ENCODE data around the gene ASB1.

ASB1 gene

DNA sequence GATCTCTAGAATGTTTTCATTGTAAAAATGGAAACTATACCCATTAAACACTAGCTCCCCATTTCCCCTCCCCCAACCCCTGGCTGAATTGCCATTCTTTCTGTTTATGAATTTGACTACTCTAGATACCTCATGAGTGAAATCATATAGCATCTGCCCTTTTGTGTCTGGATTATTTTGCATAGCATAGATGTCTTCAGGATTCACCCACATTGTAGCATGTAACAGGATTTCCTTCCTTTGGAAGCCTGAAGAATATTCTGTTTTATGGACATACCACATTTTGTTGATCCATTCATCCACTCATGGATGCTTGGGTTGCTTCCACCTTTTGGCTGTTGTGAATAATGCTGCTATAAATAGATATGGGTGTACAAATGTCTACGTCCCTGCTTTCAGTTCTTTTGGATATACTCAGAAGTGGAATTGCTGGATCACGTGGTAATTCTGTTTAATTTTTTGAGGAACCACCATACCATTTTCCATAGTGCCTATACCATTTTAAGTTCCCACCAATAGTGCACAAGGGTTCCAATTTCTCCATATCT lies 7.7 kb upstream of the ASB1 start:
- no peak for DNase-seq (ENCODE audit: low read depth)
- no peak overlapping the region for H3K4me3 ChIP-seq (replicated peaks; ENCODE audit: low read depth, low read length)
- TF ChIP-seq, protein P1, sequence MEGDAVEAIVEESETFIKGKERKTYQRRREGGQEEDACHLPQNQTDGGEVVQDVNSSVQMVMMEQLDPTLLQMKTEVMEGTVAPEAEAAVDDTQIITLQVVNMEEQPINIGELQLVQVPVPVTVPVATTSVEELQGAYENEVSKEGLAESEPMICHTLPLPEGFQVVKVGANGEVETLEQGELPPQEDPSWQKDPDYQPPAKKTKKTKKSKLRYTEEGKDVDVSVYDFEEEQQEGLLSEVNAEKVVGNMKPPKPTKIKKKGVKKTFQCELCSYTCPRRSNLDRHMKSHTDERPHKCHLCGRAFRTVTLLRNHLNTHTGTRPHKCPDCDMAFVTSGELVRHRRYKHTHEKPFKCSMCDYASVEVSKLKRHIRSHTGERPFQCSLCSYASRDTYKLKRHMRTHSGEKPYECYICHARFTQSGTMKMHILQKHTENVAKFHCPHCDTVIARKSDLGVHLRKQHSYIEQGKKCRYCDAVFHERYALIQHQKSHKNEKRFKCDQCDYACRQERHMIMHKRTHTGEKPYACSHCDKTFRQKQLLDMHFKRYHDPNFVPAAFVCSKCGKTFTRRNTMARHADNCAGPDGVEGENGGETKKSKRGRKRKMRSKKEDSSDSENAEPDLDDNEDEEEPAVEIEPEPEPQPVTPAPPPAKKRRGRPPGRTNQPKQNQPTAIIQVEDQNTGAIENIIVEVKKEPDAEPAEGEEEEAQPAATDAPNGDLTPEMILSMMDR (IDR thresholded peaks at IDR 0.05; ENCODE audit: low read length, missing control alignments) = no peak

DNA sequence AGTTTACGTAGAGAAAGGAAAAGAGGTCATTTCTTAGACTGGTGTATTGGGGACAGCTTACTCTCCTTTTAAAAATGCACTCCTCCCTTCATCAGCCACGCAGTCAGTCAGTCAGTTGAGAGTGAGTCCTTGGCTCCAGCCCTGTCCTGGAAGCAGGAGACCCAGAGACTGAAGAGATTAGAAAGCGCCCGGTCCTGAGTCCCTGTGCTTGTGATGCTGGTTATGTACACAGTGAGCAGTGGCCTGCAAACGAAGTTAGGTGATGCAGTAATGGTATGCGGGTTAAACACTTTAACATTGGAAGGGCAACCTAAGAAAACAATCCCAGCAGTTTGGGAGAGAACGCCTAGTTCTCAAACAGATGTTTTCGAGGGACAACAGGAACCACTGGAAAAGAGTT lies 6.3 kb upstream of the ASB1 start:
- TF ChIP-seq, protein P1 (IDR thresholded peaks at IDR 0.05; ENCODE audit: low read length, missing control alignments) = no peak
- no peak overlapping the region for H3K4me3 ChIP-seq (replicated peaks; ENCODE audit: low read depth, low read length)
- DNase-seq (ENCODE audit: low read depth) = no peak

DNA sequence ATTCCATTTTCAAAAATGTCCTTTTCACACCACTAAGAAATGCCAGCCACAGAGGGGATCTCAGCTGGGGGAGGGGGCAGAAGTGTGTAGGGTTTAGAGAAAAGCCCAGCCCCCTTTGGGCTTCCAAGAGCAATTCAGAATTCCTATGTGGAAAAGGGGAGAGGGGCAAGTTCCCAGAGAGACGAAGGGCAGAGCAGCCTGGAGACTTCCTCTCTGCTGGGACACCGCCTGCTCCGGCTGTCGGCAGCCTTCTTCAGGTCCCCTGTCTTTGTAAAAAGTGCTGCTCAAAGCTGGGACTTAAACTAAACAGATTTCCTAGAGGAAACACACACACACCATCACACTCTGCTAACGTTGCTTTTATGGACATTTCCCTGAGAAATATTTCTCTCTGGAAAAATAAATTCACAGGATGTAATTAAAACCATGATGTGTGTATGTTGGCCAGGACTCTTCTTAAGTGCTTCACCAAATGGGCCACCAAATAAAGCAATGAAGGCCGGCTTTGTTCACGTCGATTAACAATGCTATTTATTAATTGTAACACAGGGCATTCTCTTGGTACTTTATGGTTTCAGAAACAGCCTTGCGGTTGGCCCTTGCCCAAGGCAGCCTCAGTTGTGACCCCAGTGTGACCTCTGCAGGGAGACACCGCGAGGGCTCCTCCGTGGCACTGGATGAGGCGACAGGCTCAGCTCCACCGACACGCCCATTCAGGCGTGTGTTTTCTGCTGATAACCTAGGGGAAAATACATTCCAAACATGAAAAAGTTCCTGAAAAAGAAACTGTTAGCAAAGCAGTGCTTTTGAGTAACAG lies 5.6 kb upstream of the ASB1 start:
- TF ChIP-seq, protein P1 (IDR thresholded peaks at IDR 0.05; ENCODE audit: low read length, missing control alignments) = no peak
- DNase-seq (ENCODE audit: low read depth) = no peak
- H3K4me3 ChIP-seq (replicated peaks; ENCODE audit: low read depth, low read length) = no peak overlapping the region

DNA sequence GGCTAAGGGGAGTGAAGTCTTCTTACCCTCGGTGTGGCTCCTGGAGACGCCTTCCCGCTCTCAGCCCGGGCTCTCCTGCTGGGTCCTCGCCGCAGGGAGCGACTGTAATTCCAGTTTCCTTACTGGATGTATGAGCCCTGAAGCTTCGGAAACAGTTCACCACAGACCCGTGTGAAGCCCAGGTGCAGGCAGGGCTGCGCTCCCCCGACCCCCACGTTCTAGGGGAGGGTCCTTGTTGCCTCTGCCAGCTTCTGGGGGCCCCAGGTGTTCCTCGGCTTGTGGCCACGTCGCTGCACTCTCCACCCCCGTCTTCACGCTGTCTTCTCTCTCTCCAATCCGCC lies 5.1 kb upstream of the ASB1 start:
- TF ChIP-seq, protein P1 (IDR thresholded peaks at IDR 0.05; ENCODE audit: low read length, missing control alignments) = no peak
- no peak for DNase-seq (ENCODE audit: low read depth)
- no peak overlapping the region for H3K4me3 ChIP-seq (replicated peaks; ENCODE audit: low read depth, low read length)

DNA sequence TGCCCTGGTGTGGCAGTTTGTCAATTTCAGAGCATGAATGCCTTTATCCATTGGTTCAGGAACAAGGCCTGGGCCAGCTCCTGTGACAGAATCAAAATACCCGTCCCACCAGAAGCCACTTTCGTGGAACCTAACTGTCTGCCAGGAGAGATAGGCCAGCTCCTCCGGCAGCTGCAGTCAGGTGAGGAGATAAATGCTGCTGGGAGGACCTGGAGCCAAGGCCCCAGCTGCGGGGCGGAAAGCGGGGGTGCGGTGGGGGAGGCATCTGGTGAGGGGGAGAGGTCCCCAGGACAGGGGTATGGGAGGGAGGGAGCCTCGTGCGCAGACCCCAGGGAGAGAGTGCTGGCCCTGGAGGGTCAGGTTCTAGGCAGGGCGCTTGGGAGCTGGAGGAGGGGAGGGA lies 4.4 kb upstream of the ASB1 start:
- TF ChIP-seq, protein P1 (IDR thresholded peaks at IDR 0.05; ENCODE audit: low read length, missing control alignments) = no peak
- DNase-seq (ENCODE audit: low read depth) = no peak
- no peak overlapping the region for H3K4me3 ChIP-seq (replicated peaks; ENCODE audit: low read depth, low read length)

DNA sequence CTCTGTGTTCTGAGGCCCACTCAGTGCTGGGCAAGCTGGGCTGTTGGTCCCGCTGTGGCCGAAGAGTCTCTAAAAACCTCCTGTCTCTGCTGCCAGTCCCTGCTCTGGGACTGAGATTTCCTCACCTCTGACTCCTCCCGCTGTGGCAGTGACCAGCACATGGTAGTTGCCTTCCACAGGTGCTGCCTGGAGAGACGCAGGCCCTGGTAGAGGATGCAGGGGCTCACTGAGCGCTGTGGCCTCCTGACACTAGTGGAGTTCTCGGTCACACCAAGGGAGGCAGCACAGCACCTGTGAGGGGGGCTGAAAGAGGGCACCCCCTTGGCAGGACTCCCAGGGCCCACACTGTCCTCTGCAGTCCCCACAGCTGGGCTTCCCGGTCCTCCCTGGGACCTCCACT lies 3.8 kb upstream of the ASB1 start:
- no peak overlapping the region for H3K4me3 ChIP-seq (replicated peaks; ENCODE audit: low read depth, low read length)
- TF ChIP-seq, protein P1 (IDR thresholded peaks at IDR 0.05; ENCODE audit: low read length, missing control alignments) = no peak
- no peak for DNase-seq (ENCODE audit: low read depth)
